ENCODE measurements around the gene TEX11. TPM values are rescaled to one million over a fixed set of nuclear protein-coding genes. Genes with fewer than 3 reads are reported as not detected.
A peak's percentile ranks its signal among the peaks of the same experiment; 100 is the strongest.

TEX11 gene

DNA sequence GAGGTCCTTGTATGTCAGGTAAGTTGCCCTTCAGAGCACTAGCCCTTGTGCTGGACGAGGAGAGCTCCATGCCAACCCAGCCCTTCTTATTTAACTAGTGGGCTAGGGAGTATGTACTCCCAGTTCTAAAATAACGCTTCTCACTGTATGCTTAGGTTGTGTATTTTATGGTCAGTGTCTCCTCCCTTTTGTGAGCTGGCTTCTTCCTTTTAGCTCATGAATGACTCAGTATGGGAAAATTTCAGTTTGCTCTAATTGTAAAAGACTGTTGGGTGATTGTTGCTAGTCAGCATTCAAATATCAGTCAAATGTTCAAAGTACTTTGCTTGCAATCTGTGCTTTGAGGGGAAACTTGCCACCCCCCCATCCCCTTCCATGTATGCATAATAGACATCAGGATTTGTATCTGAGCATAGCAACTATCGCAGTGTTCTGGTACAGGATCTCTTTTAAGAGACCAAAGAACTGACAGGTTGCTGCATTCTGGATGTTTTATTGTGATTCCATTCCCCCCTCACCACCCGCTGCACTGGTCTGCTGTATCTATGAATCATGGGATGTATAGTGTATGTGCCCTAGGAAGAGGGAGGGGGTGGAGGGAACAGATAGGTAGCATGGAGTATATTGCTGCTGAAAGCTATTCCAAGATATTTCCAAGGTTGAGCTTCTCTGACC is 429.1 kb downstream of the TEX11 start:
- 0% methylated on average over 1 of the region's 4 CpGs for WGBS
- Histone ChIP-seq H3K9me3 (ENCODE audit: control insufficient read depth, low read length) (no peaks in the 10 kb centered on the region), H3K18ac (ENCODE audit: low read depth in 1 of 2, low read length in 2 of 2) (peak overlapping the region; percentile 24 to 33), H3K14ac (ENCODE audit: low read length in 2 of 2) (no peak overlapping the region), H2BK5ac (ENCODE audit: low read depth, low read length, poor library complexity, severe bottlenecking) (no peak overlapping the region), H2BK12ac (ENCODE audit: low read length in 2 of 2) (no peak overlapping the region), H3K36me3 (ENCODE audit: control insufficient read depth in 1 of 2, insufficient read depth in 2 of 2, low read depth in 1 of 2, low read length in 2 of 2) (no peaks in the 10 kb centered on the region), H4K8ac (ENCODE audit: low read length) (peak overlapping the region; percentile 84), H2AK5ac (ENCODE audit: low read length, severe bottlenecking) (no peak overlapping the region), H3K4me1 (ENCODE audit: control insufficient read depth, insufficient read depth, low read depth, low read length) (peaks cover 12% of the 10 kb centered on the region), H3K23ac (ENCODE audit: low read length in 2 of 2) (no peak overlapping the region), H3K4ac (ENCODE audit: low read depth in 1 of 2, low read length in 2 of 2) (no peak overlapping the region), H3K4me3 (ENCODE audit: insufficient read depth in 1 of 2, low read depth in 1 of 2, low read length in 2 of 2) (peak overlapping the region in 1 of 2 experiments; percentile 52), H3K27me3 (ENCODE audit: control insufficient read depth in 1 of 2, insufficient read depth in 1 of 2, low read length in 2 of 2) (peaks cover 0 to 46% of the 10 kb centered on the region in 2 experiments), H3K79me1 (replicated peaks; ENCODE audit: low read length, poor library complexity, severe bottlenecking) (peaks cover 4% of the 10 kb centered on the region), H2BK15ac (ENCODE audit: low read depth, poor library complexity, severe bottlenecking) (no peak overlapping the region), H2BK120ac (ENCODE audit: low read depth, low read length) (no peak overlapping the region), H3K9ac (ENCODE audit: low read length) (peak overlapping the region; percentile 66), H3K4me2 (ENCODE audit: low read length, poor library complexity, severe bottlenecking) (no peak overlapping the region), H2AFZ (ENCODE audit: low read depth, low read length) (no peak overlapping the region), H4K91ac (ENCODE audit: low read length) (no peak overlapping the region), H3K27ac (ENCODE audit: low read length, poor library complexity, severe bottlenecking) (peak overlapping the region; percentile 20)
- DNase-seq = peak; percentile 89

Small RNAs within 50 kb of the gene (small RNA-seq; reads per million reads assigned to genes)
- gene SNORD3E (ENCODE audit: low read depth) = not detected

All from mesenchymal stem cell (in vitro differentiated cells and primary cell).